ENCODE results near the gene PDX1.
"Not testable (repeated sequence)": the region's sequence is repeated elsewhere in the genome, so short reads cannot be mapped to it uniquely, and the experiment has no call there.

The PDX1 gene

GRCh38 chr13:27956576-27957300 lies 36.9 kb downstream of the PDX1 start:
- DNase-seq (ENCODE audit: low read depth in 2 of 3, low spot score in 2 of 3): no peak

- DNase-seq (ENCODE audit: low read depth in 2 of 3, low spot score in 2 of 3): no peak
Observed at GRCh38 chr13:27959976-27960361, 40.2 kb downstream of the PDX1 start.

- no peak for DNase-seq (ENCODE audit: low read depth in 2 of 3, low spot score in 2 of 3)
Observed at GRCh38 chr13:27960362-27961226, 40.8 kb downstream of the PDX1 start.

- DNase-seq (ENCODE audit: low read depth in 2 of 3, low spot score in 2 of 3): no peak
Observed at GRCh38 chr13:27961227-27962085, 41.7 kb downstream of the PDX1 start.

- no peak for DNase-seq (ENCODE audit: low read depth in 2 of 3, low spot score in 2 of 3)
Observed at GRCh38 chr13:27962128-27962841, 42.5 kb downstream of the PDX1 start.

GRCh38 chr13:27962982-27963381 lies 43.2 kb downstream of the PDX1 start:
- DNase-seq (ENCODE audit: low read depth in 2 of 3, low spot score in 2 of 3): no peak

GRCh38 chr13:27963491-27963890 lies 43.7 kb downstream of the PDX1 start:
- no peak for DNase-seq (ENCODE audit: low read depth in 2 of 3, low spot score in 2 of 3)

- not testable (repeated sequence) for DNase-seq (ENCODE audit: low read depth in 2 of 3, low spot score in 2 of 3)
Observed at GRCh38 chr13:27964206-27964605, 44.4 kb downstream of the PDX1 start.

- DNase-seq (ENCODE audit: low read depth in 2 of 3, low spot score in 2 of 3): no peak
Observed at GRCh38 chr13:27964741-27965323, 45.0 kb downstream of the PDX1 start.

- DNase-seq (ENCODE audit: low read depth in 2 of 3, low spot score in 2 of 3): no peak
Observed at GRCh38 chr13:27965343-27965739, 45.5 kb downstream of the PDX1 start.

- no peak for DNase-seq (ENCODE audit: low read depth in 2 of 3, low spot score in 2 of 3)
Observed at GRCh38 chr13:27965740-27966640, 46.2 kb downstream of the PDX1 start.

GRCh38 chr13:27966641-27967202 lies 46.9 kb downstream of the PDX1 start:
- no peak for DNase-seq (ENCODE audit: low read depth in 2 of 3, low spot score in 2 of 3)

GRCh38 chr13:27967203-27967735 lies 47.5 kb downstream of the PDX1 start:
- DNase-seq (ENCODE audit: low read depth in 2 of 3, low spot score in 2 of 3): no peak

GRCh38 chr13:27967736-27968315 lies 48.0 kb downstream of the PDX1 start:
- DNase-seq (ENCODE audit: low read depth in 2 of 3, low spot score in 2 of 3): no peak

- DNase-seq (ENCODE audit: low read depth in 2 of 3, low spot score in 2 of 3): no peak
Observed at GRCh38 chr13:27968316-27969081, 48.7 kb downstream of the PDX1 start.

- no peak for DNase-seq (ENCODE audit: low read depth in 2 of 3, low spot score in 2 of 3)
Observed at GRCh38 chr13:27969082-27969865, 49.5 kb downstream of the PDX1 start, which contains the start of gene CDX2. Gene CDX2, minus strand, starts transcription at chr13:27969315. Its CDS starts 309 bp downstream, at chr13:27969006.

- DNase-seq (ENCODE audit: low read depth in 2 of 3, low spot score in 2 of 3): no peak
Observed at GRCh38 chr13:27969866-27970229, 50.0 kb downstream of the PDX1 start.

Data from activated CD8-positive, alpha-beta memory T cell treated with anti-CD3 and anti-CD28 coated beads for 48 hours (primary cell).